Activated CD4-positive, CD25-positive, alpha-beta regulatory T cell (primary cell): ENCODE data around the gene MYOF.
"Not testable (repeated sequence)": the region's sequence is repeated elsewhere in the genome, so short reads cannot be mapped to it uniquely, and the experiment has no call there.

Experiments used
- DNase-seq, 4 experiments: peaks; one replicate each; lab custom pipeline; 2025; lab: John Stamatoyannopoulos, UW

MYOF gene

DNA sequence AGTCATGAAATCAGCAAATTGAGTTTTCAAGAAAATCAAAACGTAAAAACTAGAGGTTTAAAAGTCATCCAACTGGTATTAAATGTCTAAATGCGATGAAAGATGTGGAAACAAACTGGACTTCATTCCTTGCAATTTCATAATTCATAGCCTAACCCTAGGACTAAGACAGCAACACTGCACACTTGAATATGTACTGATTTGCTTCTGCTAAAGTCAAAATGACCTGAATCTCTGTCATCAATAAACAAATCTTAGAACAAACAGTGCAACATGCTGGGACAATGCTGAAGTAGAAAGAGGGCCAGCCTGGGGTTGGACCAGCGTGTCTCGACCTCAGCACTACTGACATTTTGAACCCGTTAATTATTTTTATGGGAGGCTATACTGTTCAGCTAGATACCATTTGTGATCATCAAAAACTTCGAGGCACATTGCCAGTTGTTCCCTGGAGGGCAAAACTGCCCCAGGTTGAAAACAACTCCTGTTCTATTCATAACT, 47.1 kb downstream of the MYOF start:
- DNase-seq: no peak

GRCh38 chr10:93431361-93431760, 50.8 kb downstream of the MYOF start:
- no peak for DNase-seq

GRCh38 chr10:93425861-93426260, 56.3 kb downstream of the MYOF start:
- DNase-seq: no peak

DNA sequence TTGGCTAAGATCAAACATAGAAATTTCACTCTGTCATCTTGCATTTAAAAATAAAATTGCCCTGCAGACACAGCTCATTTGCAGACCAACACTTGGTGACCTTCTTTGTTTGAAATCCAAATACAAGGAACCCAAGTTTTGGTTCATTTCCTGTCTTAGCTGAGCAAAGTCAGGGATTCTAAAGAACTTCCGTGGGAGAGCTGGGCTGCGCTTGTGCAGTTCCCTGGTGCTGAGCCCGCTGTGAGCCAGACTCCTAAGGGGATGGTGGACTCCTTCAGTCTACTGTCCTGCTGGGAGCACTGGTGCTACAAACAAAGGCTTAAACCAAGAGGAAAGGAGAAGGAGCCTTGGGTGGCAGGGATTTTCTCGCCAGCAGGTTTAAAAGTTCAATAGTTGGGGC, 60.0 kb downstream of the MYOF start:
- no peak for DNase-seq

- no peak for DNase-seq
Observed at GRCh38 chr10:93420944-93421825, 60.9 kb downstream of the MYOF start.

DNA sequence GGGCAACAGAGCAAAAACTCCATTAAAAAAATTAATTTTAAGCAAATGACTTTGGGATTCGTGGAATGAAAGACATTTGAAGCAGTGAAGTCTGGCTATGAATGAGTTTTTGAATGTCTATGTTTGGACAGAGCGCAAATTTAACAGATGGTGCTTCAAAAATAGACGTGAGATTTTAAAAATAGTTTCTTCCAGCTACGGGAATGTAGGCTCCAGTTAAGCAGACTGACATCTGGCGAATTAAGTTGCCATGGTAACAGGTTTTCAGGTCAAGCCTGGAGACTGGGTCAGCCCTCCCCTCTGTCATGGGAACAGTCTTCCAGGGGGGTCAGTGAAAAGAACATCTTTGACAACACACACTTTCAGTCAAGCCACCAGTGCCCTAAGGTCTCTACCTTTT, 62.0 kb downstream of the MYOF start:
- DNase-seq: no peak

GRCh38 chr10:93419016-93419415, 63.1 kb downstream of the MYOF start:
- not testable (repeated sequence) for DNase-seq

DNA sequence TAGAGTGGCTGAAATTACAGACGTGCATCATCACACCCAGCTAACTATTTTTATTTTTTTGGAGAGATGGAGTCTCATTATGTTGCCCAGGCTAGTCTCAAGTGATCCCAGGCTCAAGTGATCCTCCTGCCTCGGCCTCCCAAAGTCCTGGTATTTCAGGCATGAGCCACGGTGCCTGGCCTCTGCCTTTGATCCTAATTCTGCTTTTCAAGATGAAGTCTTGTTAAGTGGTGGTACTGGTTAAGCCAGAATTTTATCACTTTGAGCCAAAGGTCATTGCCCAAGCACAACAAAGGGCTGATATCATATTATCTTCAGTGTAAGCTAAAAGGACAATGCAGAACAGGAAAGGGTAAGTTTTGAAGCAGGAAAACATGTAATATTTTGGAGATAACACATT, 64.2 kb downstream of the MYOF start:
- DNase-seq: no peak

GRCh38 chr10:93417266-93417665, 64.9 kb downstream of the MYOF start:
- DNase-seq: no peak

DNA sequence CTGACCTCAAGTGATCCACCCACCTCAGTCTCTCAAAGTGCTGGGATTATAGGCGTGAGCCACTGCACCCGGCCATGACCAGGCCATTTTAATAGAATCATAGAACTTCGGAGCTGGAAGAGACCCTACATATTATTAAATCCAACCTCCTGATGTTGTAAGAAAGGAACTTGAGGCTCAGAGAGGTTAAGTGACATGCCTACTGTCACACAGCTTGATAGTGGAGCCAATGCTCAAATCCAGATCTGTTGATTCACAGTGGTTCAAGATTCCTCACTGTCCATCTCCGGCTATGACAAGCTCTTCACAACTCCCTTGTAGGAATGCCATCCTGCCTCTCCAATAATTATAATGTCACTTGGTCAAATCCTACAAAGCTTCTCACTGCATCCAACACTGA, 65.3 kb downstream of the MYOF start:
- no peak for DNase-seq

DNA sequence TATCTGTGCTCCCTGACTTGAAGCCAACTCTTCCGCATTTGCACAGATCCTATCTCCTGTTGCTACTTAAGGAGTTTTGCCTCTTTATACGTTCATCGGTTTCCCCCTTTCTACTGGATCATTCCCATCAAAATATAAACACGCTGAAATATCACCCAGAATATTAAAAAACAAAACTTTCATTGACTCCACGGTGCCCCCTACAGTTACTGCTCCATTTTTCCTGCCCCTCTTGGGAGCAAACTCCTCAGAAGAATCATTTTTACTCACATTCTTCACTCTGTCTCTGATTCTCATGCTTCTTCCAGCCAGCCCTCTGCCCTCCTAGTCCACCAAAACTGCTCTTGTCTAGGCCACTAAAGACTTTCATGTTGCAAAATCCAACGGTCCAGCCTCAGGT, 66.4 kb downstream of the MYOF start:
- DNase-seq: no peak

GRCh38 chr10:93413252-93413689, 68.9 kb downstream of the MYOF start:
- no peak for DNase-seq

DNA sequence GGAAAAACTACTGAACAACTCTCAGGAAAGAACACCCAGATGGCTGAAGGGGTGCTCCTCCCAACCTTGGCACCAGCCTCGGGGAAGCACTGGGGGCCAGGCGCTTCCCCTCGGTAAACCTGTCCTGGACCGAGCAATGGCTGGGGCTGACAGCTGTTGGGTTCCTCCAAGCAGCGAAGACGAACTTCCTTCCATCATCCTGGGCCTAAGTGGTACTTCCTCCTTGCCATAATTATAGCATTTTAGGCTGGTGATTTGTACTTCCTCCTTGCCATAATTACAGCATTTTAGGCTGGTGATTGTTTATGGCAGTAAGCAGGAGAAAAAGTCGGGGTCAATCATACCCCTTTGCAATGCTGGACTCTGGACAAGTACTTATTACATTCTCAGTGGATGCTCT, 69.3 kb downstream of the MYOF start:
- DNase-seq: no peak

DNA sequence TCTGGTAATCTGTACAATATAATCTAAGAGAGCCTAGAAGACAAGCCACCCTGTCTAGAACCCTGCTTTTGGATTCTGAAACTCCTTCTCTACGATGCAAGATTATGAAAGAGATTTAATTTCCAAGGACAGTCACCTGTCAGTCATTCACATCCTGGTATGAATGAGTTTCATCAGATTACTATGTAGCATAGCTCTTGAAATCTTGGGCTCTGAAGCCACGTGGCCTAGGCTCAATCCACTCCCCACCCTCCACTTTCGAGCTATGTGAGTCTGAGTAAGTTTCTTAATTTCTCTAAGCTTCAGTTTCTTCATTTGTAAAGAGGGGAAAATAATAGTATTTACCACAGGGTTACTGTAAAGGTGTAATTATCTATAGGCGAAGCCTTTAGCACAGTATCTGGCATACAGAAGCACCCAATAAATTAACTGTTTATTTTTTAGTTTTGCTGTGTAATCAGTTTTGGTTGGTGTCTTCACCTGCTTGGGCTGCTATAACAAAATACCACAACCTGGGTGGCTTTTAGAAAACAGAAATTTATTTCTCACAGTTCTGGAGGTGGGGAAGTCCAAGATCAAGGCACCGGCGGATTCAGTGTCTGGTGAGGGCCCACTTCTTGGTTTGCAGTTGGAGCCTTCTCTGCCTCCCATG, 71.3 kb downstream of the MYOF start:
- DNase-seq: no peak

- DNase-seq: no peak
Observed at GRCh38 chr10:93408783-93409182, 73.4 kb downstream of the MYOF start.

DNA sequence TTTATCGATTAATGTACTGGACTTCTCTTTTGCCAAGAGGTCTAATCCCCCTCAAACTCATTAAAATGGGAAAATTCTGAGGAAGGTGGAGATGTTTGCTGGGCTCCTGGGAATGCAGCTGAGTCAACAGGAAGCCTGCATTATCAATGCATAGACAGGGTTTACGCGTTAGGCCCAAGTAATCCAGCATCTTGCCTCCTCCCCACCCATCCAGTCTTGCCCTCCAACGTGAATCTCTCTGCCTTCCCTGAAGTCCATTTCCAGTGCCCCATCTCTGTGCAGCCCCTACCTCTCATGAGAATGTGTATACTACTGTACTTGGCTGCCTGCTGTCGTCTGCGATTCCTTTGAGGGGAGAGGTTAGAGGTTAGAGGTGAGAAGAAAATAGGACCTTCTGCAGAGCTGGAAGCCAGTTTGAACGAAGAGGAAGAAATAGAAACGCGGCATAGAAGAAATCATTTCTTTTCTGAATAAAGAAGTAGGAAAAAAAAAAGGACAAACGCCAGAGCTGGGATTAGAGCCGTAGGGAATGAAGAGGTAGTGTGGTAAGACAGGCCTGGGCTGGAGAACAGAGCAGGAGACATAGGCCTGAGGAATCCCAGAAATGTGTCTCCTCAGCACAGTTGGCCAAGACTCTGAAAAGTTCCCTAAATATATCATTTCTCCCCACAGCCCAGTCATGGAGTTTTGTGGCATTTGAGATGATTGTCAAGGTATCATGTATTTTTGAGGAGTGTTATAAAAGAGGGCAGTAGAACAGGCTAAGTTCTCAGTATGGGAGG, 75.6 kb downstream of the MYOF start:
- DNase-seq: no peak

DNA sequence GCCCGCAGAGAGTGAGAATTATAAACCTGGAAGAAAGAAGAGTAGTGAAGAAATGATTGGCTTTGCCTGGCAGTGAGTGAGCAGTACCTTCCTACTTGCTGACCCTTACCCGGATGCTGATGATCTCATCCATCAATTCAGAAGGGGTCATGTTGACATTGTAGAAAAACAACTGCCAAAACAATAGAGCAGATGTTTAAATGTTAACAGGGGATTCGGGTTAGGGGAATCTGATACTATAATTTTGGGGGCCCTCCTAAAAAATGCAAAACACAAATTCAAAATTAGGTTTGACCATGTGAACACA, 78.1 kb downstream of the MYOF start:
- no peak for DNase-seq

GRCh38 chr10:93403152-93404047, 78.7 kb downstream of the MYOF start:
- DNase-seq: no peak

DNA sequence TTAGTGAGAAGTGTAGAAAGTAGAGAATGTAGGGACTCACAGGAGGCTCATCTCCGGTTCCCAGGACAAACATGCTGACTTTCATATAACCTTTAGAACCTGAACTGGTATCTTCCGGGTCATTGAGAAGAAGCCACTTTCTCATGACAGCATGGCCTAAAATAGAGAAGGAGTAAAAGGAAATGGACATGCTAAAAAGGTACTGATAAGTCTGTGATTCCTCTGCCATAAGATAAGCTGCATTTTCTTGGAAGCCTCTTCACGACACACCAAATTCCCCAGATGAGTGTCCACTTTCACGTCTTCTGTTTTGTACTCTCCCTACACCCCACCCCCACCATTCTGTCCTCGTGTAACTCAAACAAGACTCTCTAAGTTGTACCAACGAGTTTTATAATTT, 79.9 kb downstream of the MYOF start:
- DNase-seq: no peak

- DNase-seq: no peak
Observed at GRCh38 chr10:93398528-93398927, 83.6 kb downstream of the MYOF start.

DNA sequence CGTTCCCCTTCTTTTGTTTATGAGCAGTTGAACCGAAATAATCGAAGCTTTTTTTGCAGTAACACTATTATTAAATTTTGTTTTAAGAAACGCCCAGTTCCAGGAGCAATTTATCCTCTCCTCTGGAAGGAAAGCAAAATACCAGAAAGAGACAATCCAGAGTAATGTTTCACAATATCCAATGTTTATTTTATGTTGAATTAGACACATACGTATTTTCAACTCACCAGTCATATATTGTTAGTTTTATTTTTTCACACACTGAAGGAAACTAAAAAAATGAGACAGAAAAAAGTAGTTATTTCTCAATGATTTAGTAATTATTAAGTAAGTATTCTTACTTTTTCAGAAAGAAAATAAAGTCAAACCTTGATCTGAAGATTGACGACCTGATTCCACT, 85.1 kb downstream of the MYOF start:
- DNase-seq: no peak

- DNase-seq: no peak
Observed at GRCh38 chr10:93393211-93393610, 88.9 kb downstream of the MYOF start.
